HEK293 (cell line): Measurements from ENCODE around the gene FOXG1.

Source experiments
- CTCF ChIA-PET: fragments of 350-600 bp; formaldehyde crosslinking; extraction: SDS; loops from one replicate; lab custom pipeline; 2021; ENCODE audit warnings: antibody characterized with exemption; lab: Yijun Ruan, JAX
- POLR2A ChIA-PET: fragments of 300-600 bp; formaldehyde crosslinking; extraction: SDS; loops from one replicate; lab custom pipeline; 2020; ENCODE audit warnings: antibody characterized with exemption, inconsistent platforms; lab: Yijun Ruan, JAX
- H3K27ac ChIP-seq: fragments of 200-500 bp; sonication (Bioruptor generic); 2 replicates; pipeline ENCODE4 v1.5.1; 2014; ENCODE audit warnings: low read depth, low read length, control low read depth, inconsistent platforms; ENCODE audit errors: extremely low read depth
- H3K36me3 ChIP-seq, 2 experiments: fragments of 200-500 bp in 1 of 2; sonication (Bioruptor generic) in 1 of 2; 1 replicate in 1 of 2; 2 replicates in 1 of 2; pipeline ENCODE4 v1.5.1; 2014 to 2017; ENCODE audit warnings: inconsistent platforms in 2 of 2, low read length in 2 of 2; ENCODE audit not compliant: control insufficient read depth in 2 of 2, insufficient read depth in 1 of 2
- H3K4me1 ChIP-seq: fragments of 200-500 bp; sonication (Bioruptor generic); 2 replicates; pipeline ENCODE4 v1.5.1; 2014; ENCODE audit warnings: mild to moderate bottlenecking, low read length, inconsistent platforms; ENCODE audit not compliant: control insufficient read depth, insufficient read depth
- H3K4me3 ChIP-seq: 2 replicates; pipeline ENCODE4 v1.5.1; 2011; ENCODE audit warnings: low read depth, mild to moderate bottlenecking, control low read depth, low read length, moderate library complexity
- H3K9me3 ChIP-seq: fragments of 200-500 bp; sonication (Bioruptor generic); 2 replicates; pipeline ENCODE4 v1.5.1; 2014; ENCODE audit warnings: low read depth, low read length, inconsistent platforms; ENCODE audit not compliant: control insufficient read depth, insufficient read depth
- EGR2 ChIP-seq: fragments of 450-650 bp; formaldehyde crosslinking; IDR thresholded peaks from 2 replicates; pipeline ENCODE4 v1.5.1; 2016; ENCODE audit warnings: low read depth, missing biosample characterization, missing genetic modification characterization
- FEZF1 ChIP-seq: fragments of 450-650 bp; formaldehyde crosslinking; IDR thresholded peaks from 2 replicates; pipeline ENCODE4 v1.5.1; 2016; ENCODE audit warnings: missing biosample characterization, missing genetic modification characterization
- GLIS2 ChIP-seq: fragments of 450-650 bp; formaldehyde crosslinking; IDR thresholded peaks from 2 replicates; pipeline ENCODE4 v1.5.1; 2016; ENCODE audit warnings: missing biosample characterization, missing genetic modification characterization
- KLF8 ChIP-seq: fragments of 450-650 bp; formaldehyde crosslinking; IDR thresholded peaks from 2 replicates; pipeline ENCODE4 v1.5.1; 2016; ENCODE audit warnings: missing biosample characterization, missing genetic modification characterization
- MZF1 ChIP-seq: fragments of 450-650 bp; formaldehyde crosslinking; IDR thresholded peaks from 2 replicates; pipeline ENCODE4 v1.5.1; 2017; ENCODE audit warnings: missing biosample characterization, missing genetic modification characterization, borderline replicate concordance
- PRDM10 ChIP-seq: fragments of 450-650 bp; formaldehyde crosslinking; IDR thresholded peaks from 2 replicates; pipeline ENCODE4 v1.5.1; 2016; ENCODE audit warnings: missing biosample characterization, missing genetic modification characterization
- WT1 ChIP-seq: fragments of 450-650 bp; formaldehyde crosslinking; IDR thresholded peaks from 2 replicates; pipeline ENCODE4 v1.5.1; 2016; ENCODE audit warnings: missing biosample characterization, missing genetic modification characterization
- ZBTB10 ChIP-seq: fragments of 450-650 bp; formaldehyde crosslinking; IDR thresholded peaks from 2 replicates; pipeline ENCODE4 v1.5.1; 2016; ENCODE audit warnings: missing biosample characterization, missing genetic modification characterization
- ZFP3 ChIP-seq: fragments of 450-650 bp; formaldehyde crosslinking; IDR thresholded peaks from 2 replicates; pipeline ENCODE4 v1.5.1; 2016; ENCODE audit warnings: low read depth, missing biosample characterization, missing genetic modification characterization
- ZIC2 ChIP-seq: fragments of 450-650 bp; formaldehyde crosslinking; IDR thresholded peaks from 2 replicates; pipeline ENCODE4 v1.5.1; 2016; ENCODE audit warnings: missing biosample characterization, missing genetic modification characterization
- ZNF221 ChIP-seq: fragments of 450-650 bp; formaldehyde crosslinking; IDR thresholded peaks from 2 replicates; pipeline ENCODE4 v1.5.1; 2017; ENCODE audit warnings: missing biosample characterization, missing genetic modification characterization, borderline replicate concordance
- ZNF248 ChIP-seq: fragments of 450-650 bp; formaldehyde crosslinking; IDR thresholded peaks from 2 replicates; pipeline ENCODE4 v1.5.1; 2017; ENCODE audit warnings: missing biosample characterization, missing genetic modification characterization
- ZNF341 ChIP-seq: fragments of 450-650 bp; formaldehyde crosslinking; IDR thresholded peaks from 2 replicates; pipeline ENCODE4; 2016; ENCODE audit warnings: low read depth, missing biosample characterization, missing genetic modification characterization
- ZNF621 ChIP-seq: fragments of 450-650 bp; formaldehyde crosslinking; IDR thresholded peaks from 2 replicates; pipeline ENCODE4 v1.5.1; 2017; ENCODE audit warnings: missing biosample characterization, missing genetic modification characterization
- ZNF670 ChIP-seq: fragments of 450-650 bp; formaldehyde crosslinking; IDR thresholded peaks from 2 replicates; pipeline ENCODE4 v1.5.1; 2016; ENCODE audit warnings: missing biosample characterization, missing genetic modification characterization, low read depth
- TF ChIP-seq, protein P1 (sequence below): fragments of 450-650 bp; IDR thresholded peaks from 2 replicates; pipeline ENCODE4 v1.5.1; 2018; ENCODE audit warnings: missing biosample characterization, mild to moderate bottlenecking, missing genetic modification characterization
- TF ChIP-seq, protein P2 (sequence below): fragments of 450-650 bp; formaldehyde crosslinking; IDR thresholded peaks from 2 replicates; pipeline ENCODE4 v1.5.1; 2016; ENCODE audit warnings: missing biosample characterization, missing genetic modification characterization
- TF ChIP-seq, protein P3 (sequence below): fragments of 450-650 bp; formaldehyde crosslinking; optimal IDR thresholded peaks from 2 replicates; pipeline ENCODE3; 2016; ENCODE audit warnings: missing biosample characterization, mild to moderate bottlenecking, missing genetic modification characterization
- TF ChIP-seq, protein P4 (sequence below): fragments of 450-650 bp; formaldehyde crosslinking; IDR thresholded peaks from 2 replicates; pipeline ENCODE4 v1.5.1; 2016; ENCODE audit warnings: missing biosample characterization, missing genetic modification characterization

FOXG1 gene

DNA sequence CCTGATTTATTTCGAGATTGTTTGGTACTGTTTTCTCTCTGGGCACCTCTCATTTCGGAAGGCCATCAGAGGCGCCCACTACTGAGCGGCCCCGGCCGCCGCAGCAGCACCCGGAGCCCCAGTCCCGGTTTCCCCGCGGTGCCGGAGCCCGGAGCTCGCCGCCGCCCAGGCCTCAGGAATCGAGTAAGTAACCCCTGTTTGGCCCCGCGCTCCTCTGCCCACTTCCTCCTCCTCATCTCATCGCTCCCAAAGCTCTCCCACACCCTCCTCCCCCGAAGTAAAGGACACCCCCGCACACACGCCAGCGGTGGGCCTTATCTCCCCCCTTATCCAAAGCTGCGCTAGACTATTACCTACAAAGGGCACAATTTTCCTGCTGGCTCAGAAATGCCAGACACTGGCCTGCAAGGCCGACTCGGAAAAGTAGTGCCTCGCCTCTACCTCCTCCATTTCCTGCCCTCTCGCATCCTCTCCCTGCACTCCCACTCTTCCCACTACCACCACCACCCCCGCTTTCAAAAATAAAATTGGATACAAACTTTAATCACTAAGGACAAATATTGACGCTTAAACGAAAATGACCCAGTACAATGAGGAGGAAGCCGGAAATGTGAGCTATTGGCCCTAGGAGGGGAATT lies 637 bp upstream of the FOXG1 start (continued):
- TF ChIP-seq ZNF670 (no peak), ZFP3 (tag by site-specific recombination) (no peak), ZNF221 (tag by site-specific recombination) (no peak)
- TF ChIP-seq, protein P1, sequence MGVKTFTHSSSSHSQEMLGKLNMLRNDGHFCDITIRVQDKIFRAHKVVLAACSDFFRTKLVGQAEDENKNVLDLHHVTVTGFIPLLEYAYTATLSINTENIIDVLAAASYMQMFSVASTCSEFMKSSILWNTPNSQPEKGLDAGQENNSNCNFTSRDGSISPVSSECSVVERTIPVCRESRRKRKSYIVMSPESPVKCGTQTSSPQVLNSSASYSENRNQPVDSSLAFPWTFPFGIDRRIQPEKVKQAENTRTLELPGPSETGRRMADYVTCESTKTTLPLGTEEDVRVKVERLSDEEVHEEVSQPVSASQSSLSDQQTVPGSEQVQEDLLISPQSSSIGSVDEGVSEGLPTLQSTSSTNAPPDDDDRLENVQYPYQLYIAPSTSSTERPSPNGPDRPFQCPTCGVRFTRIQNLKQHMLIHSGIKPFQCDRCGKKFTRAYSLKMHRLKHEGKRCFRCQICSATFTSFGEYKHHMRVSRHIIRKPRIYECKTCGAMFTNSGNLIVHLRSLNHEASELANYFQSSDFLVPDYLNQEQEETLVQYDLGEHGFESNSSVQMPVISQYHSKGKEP (tag by site-specific recombination) = no peak
- TF ChIP-seq, protein P2, sequence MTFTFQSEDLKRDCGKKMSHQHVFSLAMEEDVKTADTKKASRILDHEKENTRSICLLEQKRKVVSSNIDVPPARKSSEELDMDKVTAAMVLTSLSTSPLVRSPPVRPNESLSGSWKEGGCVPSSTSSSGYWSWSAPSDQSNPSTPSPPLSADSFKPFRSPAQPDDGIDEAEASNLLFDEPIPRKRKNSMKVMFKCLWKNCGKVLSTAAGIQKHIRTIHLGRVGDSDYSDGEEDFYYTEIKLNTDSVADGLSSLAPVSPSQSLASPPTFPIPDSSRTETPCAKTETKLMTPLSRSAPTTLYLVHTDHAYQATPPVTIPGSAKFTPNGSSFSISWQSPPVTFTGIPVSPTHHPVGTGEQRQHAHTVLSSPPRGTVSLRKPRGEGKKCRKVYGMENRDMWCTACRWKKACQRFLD (tag by site-specific recombination) = peak; percentile 65; the same call in 1 of the 2 replicates

DNA sequence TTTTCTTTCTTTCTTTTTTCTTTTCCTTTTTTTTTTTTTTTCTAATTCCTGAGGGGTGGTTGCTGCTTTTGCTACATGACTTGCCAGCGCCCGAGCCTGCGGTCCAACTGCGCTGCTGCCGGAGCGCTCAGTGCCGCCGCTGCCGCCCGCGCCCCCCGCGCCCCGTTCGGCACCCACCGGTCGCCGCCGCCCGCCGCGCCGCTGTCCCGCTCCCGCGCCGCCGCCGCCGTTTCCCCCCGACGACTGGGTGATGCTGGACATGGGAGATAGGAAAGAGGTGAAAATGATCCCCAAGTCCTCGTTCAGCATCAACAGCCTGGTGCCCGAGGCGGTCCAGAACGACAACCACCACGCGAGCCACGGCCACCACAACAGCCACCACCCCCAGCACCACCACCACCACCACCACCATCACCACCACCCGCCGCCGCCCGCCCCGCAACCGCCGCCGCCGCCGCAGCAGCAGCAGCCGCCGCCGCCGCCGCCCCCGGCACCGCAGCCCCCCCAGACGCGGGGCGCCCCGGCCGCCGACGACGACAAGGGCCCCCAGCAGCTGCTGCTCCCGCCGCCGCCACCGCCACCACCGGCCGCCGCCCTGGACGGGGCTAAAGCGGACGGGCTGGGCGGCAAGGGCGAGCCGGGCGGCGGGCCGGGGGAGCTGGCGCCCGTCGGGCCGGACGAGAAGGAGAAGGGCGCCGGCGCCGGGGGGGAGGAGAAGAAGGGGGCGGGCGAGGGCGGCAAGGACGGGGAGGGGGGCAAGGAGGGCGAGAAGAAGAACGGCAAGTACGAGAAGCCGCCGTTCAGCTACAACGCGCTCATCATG lies 654 bp downstream of the FOXG1 start:
- ChIA-PET CTCF (interaction anchor here (0.7 to 0.8 kb wide), 2 partner anchors 16 to 460 kb away, joined by 3 to 4 read pairs; no protein-coding TSS in a partner anchor), POLR2A (interaction anchor here (0.6 to 1.2 kb wide), 6 partner anchors 8 to 753 kb away, joined by 3 read pairs; no protein-coding TSS in a partner anchor)
- Histone ChIP-seq H3K27ac (peak overlapping the region; percentile 97), H3K36me3 (peaks cover 0 to under 1% of the 10 kb centered on the region in 2 experiments; a peak in 1 of 3 replicates), H3K4me1 (peaks cover 15% of the 10 kb centered on the region), H3K9me3 (no peaks in the 10 kb centered on the region), H3K4me3 (peak overlapping the region; percentile 88)
- TF ChIP-seq PRDM10 (tag by site-specific recombination) = peak; percentile 54
- no peak for TF ChIP-seq FEZF1 (tag by site-specific recombination)
- peak; percentile 55 for TF ChIP-seq ZNF341 (tag by site-specific recombination)
- TF ChIP-seq, protein P3, sequence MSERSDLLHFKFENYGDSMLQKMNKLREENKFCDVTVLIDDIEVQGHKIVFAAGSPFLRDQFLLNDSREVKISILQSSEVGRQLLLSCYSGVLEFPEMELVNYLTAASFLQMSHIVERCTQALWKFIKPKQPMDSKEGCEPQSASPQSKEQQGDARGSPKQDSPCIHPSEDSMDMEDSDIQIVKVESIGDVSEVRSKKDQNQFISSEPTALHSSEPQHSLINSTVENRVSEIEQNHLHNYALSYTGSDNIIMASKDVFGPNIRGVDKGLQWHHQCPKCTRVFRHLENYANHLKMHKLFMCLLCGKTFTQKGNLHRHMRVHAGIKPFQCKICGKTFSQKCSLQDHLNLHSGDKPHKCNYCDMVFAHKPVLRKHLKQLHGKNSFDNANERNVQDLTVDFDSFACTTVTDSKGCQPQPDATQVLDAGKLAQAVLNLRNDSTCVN (tag by site-specific recombination) = no peak
- peak; percentile 4; the same call in 1 of the 2 replicates for TF ChIP-seq ZIC2
- TF ChIP-seq ZNF670 = no peak
- TF ChIP-seq ZNF621 (tag by site-specific recombination) = no peak
- no peak for TF ChIP-seq ZNF248 (tag by site-specific recombination)
- TF ChIP-seq MZF1 = no peak
- peak; percentile 37; the same call in 1 of the 2 replicates for TF ChIP-seq GLIS2
- 0 out of 2 replicates have a peak, but pooled peaks have one; percentile 59 for TF ChIP-seq KLF8 (tag by site-specific recombination)
- no peak for TF ChIP-seq ZBTB10
- TF ChIP-seq, protein P4, sequence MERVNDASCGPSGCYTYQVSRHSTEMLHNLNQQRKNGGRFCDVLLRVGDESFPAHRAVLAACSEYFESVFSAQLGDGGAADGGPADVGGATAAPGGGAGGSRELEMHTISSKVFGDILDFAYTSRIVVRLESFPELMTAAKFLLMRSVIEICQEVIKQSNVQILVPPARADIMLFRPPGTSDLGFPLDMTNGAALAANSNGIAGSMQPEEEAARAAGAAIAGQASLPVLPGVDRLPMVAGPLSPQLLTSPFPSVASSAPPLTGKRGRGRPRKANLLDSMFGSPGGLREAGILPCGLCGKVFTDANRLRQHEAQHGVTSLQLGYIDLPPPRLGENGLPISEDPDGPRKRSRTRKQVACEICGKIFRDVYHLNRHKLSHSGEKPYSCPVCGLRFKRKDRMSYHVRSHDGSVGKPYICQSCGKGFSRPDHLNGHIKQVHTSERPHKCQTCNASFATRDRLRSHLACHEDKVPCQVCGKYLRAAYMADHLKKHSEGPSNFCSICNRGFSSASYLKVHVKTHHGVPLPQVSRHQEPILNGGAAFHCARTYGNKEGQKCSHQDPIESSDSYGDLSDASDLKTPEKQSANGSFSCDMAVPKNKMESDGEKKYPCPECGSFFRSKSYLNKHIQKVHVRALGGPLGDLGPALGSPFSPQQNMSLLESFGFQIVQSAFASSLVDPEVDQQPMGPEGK (tag by site-specific recombination) = peak; percentile 49
- no peak for TF ChIP-seq EGR2
- TF ChIP-seq WT1 = no peak
